ENCODE measurements around the gene BRPF1. TPM values are rescaled to one million over a fixed set of nuclear protein-coding genes. Genes with fewer than 3 reads are reported as not detected.

BRPF1 gene
- total RNA-seq, 4 donors from 2014 or later, result 15.6 to 35.7 (median 17.8) TPM

GRCh38 chr3:9785602-9786001 lies 54.1 kb downstream of the BRPF1 start:
- DNase-seq (ENCODE audit: low spot score) (no peak), ATAC-seq (ENCODE audit: low FRiP score) (no peak)

GRCh38 chr3:9786209-9786739 lies 54.7 kb downstream of the BRPF1 start:
- TF ChIP-seq CTCF (IDR thresholded peaks at IDR 0.05), result no peak
- ATAC-seq (ENCODE audit: low FRiP score), result no peak
- DNase-seq (ENCODE audit: low spot score), result no peak

More at GRCh38 chr3:9785602-9786001, 54.1 kb downstream of the BRPF1 start:
- TF ChIP-seq CTCF (IDR thresholded peaks at IDR 0.05), result no peak

- TF ChIP-seq CTCF (IDR thresholded peaks at IDR 0.05), result no peak
- ATAC-seq (ENCODE audit: low FRiP score), result no peak
- DNase-seq (ENCODE audit: low spot score), result no peak
Measured at GRCh38 chr3:9786825-9787669, 55.5 kb downstream of the BRPF1 start.

- DNase-seq (ENCODE audit: low spot score) (no peak), ATAC-seq (ENCODE audit: low FRiP score) (no peak)
- TF ChIP-seq CTCF (IDR thresholded peaks at IDR 0.05), result no peak
Measured at GRCh38 chr3:9787714-9788113, 56.2 kb downstream of the BRPF1 start.

DNA sequence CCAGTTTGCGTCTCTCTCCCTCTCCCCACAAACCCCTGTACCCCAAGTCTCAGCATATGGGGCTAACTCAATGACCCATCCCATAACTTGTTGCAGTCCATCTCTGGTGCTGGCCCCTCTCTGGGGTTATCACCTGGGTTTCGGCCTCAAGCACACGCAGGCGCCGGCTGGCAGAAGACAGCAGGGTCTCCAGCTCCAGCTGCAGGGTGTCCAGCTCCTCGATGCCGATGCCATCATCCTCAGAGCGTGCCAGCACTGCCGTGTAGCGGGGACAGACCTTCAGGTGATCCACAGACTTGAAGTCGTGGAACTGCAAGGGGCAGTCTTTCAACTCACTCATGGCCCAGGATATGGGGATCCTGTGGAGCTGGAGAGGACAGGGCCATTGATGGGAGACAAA lies 59.6 kb downstream of the BRPF1 start:
- no peak for TF ChIP-seq CTCF (IDR thresholded peaks at IDR 0.05)
- ATAC-seq (ENCODE audit: low FRiP score) (no peak), DNase-seq (ENCODE audit: low spot score) (no peak)

DNA sequence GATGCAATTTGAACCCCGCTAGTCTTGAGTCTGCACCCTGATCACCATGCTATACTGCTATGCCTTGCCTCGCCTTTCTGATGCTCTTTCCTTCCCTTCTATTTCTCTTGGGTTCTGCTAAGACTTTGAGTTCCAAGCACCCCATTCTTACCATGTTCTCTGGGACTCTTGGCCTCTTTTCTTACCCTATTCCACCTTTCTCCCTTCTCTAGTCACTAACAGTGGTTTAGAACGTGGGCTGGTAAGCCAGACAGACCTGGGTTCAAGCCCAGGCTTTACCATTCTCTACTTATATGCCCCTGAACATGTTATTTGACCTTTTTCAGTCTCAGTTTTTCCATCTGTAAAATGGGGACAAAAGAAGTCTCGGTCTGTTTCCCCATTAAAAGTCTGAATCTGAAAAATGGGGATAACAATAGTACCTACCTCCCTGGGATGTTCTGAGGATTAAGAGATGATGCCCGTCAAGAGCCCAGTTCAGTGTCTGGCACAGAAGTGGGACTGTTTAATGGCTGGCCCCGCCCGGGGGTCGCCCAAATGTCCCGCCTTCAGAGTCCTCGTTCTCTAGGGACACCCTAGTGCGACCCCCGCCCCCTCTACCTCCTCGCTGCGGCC lies 60.4 kb downstream of the BRPF1 start:
- TF ChIP-seq CTCF (IDR thresholded peaks at IDR 0.05), result no peak
- ATAC-seq (ENCODE audit: low FRiP score) (no peak), DNase-seq (ENCODE audit: low spot score) (no peak)

Measured in omental fat pad (tissue), 4 donors.